HepG2 (cell line): Measurements from ENCODE around the gene LMAN1L. TPM values are rescaled to one million over a fixed set of nuclear protein-coding genes. Genes with fewer than 3 reads are reported as not detected.

ENCODE experiments used
- ATAC-seq: fragments of 200-7000 bp; cut with Tn5 transposase; 3 replicates; pipeline ENCODE4 v1.9.1; 2020; ENCODE audit warnings: mild to moderate bottlenecking, moderate library complexity
- BruUV-seq: library from RNA; stranded (reverse); fragments of 400-500 nt; replicated peaks from 2 replicates; lab custom pipeline; 2021; lab: Mats Ljungman, UMichigan
- CTCF ChIA-PET: fragments of 300-600 bp; formaldehyde crosslinking; extraction: SDS; loops from one replicate; lab custom pipeline; 2021; ENCODE audit warnings: low total read pairs, inconsistent platforms, low intra/inter-chr PET ratio; lab: Yijun Ruan, JAX
- POLR2A ChIA-PET: fragments of 350-600 bp; sonication (Branson Sonifier 250); formaldehyde crosslinking; loops from one replicate; lab custom pipeline; 2020; ENCODE audit warnings: antibody characterized with exemption, inconsistent platforms; lab: Yijun Ruan, JAX
- DNase-seq: peaks from one replicate; pipeline ENCODE4 v3.0.0-alpha.2; 2015; ENCODE audit warnings: low spot score
- FAIRE-seq: peaks from 3 replicates; lab custom pipeline; 2011; peaks lifted over from hg19 to GRCh38; lab: Jason Lieb, UNC
- H2AFZ ChIP-seq: one replicate; pipeline ENCODE4 v1.6.1; 2011; ENCODE audit warnings: low read length, inconsistent platforms
- H3K27ac ChIP-seq: fragments of 300-600 bp; 3 replicates; pipeline ENCODE4 v1.8.0; 2011; ENCODE audit warnings: mixed run types, mild to moderate bottlenecking, mixed read lengths, low read length, inconsistent platforms; ENCODE audit not compliant: insufficient read depth; ENCODE audit errors: extremely low read length
- H3K27me3 ChIP-seq, 2 experiments: fragments of 200-600 bp in 1 of 2; 2 replicates in 1 of 2; 3 replicates in 1 of 2; pipeline versions ENCODE4 v1.6.0 to v1.8.0; 2011; ENCODE audit warnings: low read length in 2 of 2, mild to moderate bottlenecking in 2 of 2, moderate library complexity in 2 of 2, inconsistent platforms in 1 of 2; ENCODE audit not compliant: insufficient read depth in 2 of 2, control insufficient read depth in 1 of 2
- H3K36me3 ChIP-seq, 2 experiments: fragments of 200-600 bp in 1 of 2; replicated peaks in 1 of 2; 2 replicates in 1 of 2; 3 replicates in 1 of 2; pipeline versions ENCODE4 v1.5.1 to v1.8.0; 2011; ENCODE audit warnings: low read length in 2 of 2, inconsistent platforms in 1 of 2; ENCODE audit not compliant: insufficient read depth in 2 of 2, control insufficient read depth in 1 of 2
- H3K4me1 ChIP-seq: 2 replicates; pipeline ENCODE4 v1.5.1; 2012; ENCODE audit warnings: low read length, inconsistent platforms; ENCODE audit not compliant: insufficient read depth
- H3K4me2 ChIP-seq: 2 replicates; pipeline ENCODE4 v1.6.0; 2011; ENCODE audit warnings: low read depth, low read length, inconsistent platforms
- H3K4me3 ChIP-seq, 3 experiments: fragments of 200-600 bp in 1 of 3; sonication (generic), shearing (Covaris generic) in 1 of 3; replicated peaks in 1 of 3; 2 replicates each; pipeline ENCODE4 v1.5.1; 2011 to 2016; ENCODE audit warnings: low read length in 3 of 3, inconsistent platforms in 2 of 3, low read depth in 2 of 3, mild to moderate bottlenecking in 2 of 3, control low read depth in 1 of 3, mixed read lengths in 1 of 3; ENCODE audit not compliant: insufficient read depth in 1 of 3
- H3K79me2 ChIP-seq: one replicate; pipeline ENCODE4 v1.6.1; 2011; ENCODE audit warnings: low read length, inconsistent platforms; ENCODE audit not compliant: insufficient read depth
- H3K9ac ChIP-seq: 2 replicates; pipeline ENCODE4 v1.6.0; 2011; ENCODE audit warnings: mild to moderate bottlenecking, low read depth, low read length, inconsistent platforms; ENCODE audit not compliant: insufficient read depth
- H3K9me3 ChIP-seq: 2 replicates; pipeline ENCODE4 v1.5.1; 2012; ENCODE audit warnings: mild to moderate bottlenecking, low read length
- H4K20me1 ChIP-seq: 2 replicates; pipeline ENCODE4 v1.6.0; 2011; ENCODE audit warnings: inconsistent platforms, mild to moderate bottlenecking, low read length, moderate library complexity; ENCODE audit not compliant: insufficient read depth
- AGO2 ChIP-seq: fragments of 200-400 bp; formaldehyde crosslinking; optimal IDR thresholded peaks from 2 replicates; pipeline ENCODE3; 2017; ENCODE audit warnings: mild to moderate bottlenecking, low read depth, low read length, moderate library complexity
- ATF7 ChIP-seq, 2 experiments: fragments of 450-650 bp in 1 of 2; sonication (generic) in 1 of 2; formaldehyde crosslinking in 1 of 2; IDR thresholded peaks; 2 replicates each; pipeline versions ENCODE4 v1.4.0 to v1.6.1; 2016 to 2020; ENCODE audit warnings: antibody characterized with exemption in 1 of 2, mild to moderate bottlenecking in 1 of 2, missing genetic modification reagents in 1 of 2
- GATA4 ChIP-seq: sonication (generic); IDR thresholded peaks from 2 replicates; pipeline ENCODE4 v1.6.1; 2016; ENCODE audit warnings: antibody characterized with exemption, low read depth, borderline replicate concordance
- KDM2A ChIP-seq: sonication (generic); formaldehyde crosslinking; IDR thresholded peaks from 2 replicates; pipeline ENCODE4 v1.4.0; 2020; ENCODE audit warnings: low read depth, missing genetic modification reagents, borderline replicate concordance
- ONECUT2 ChIP-seq: sonication (generic); formaldehyde crosslinking; IDR thresholded peaks from 2 replicates; pipeline ENCODE4 v1.4.0; 2020; ENCODE audit warnings: missing genetic modification reagents
- PRPF4 ChIP-seq: fragments of 200-400 bp; formaldehyde crosslinking; IDR thresholded peaks from 2 replicates; pipeline ENCODE4 v1.6.1; 2016; ENCODE audit warnings: low read length, low read depth; ENCODE audit not compliant: poor library complexity, severe bottlenecking
- ZKSCAN8 ChIP-seq: IDR thresholded peaks from 2 replicates; pipeline ENCODE4 v1.6.1; 2016; ENCODE audit warnings: borderline replicate concordance, missing genetic modification reagents, missing compliant biosample characterization
- ZNF891 ChIP-seq: sonication (generic); formaldehyde crosslinking; IDR thresholded peaks from 2 replicates; pipeline ENCODE4 v1.5.0; 2020; ENCODE audit warnings: mild to moderate bottlenecking, missing genetic modification reagents
- WGBS: methylation state at CpG from one replicate; pipeline ENCODE4 v1.1.6; 2017; ENCODE audit warnings: low lambda C conversion rate; 5-methylcytosine and 5-hydroxymethylcytosine counted together
- in situ Hi-C: cut with HindIII; loops from 2 replicates; pipeline ENCODE4 v1.10.0; 2017; ENCODE audit warnings: low pct_unique_long_range_greater_than_20kb; ENCODE audit not compliant: extremely low pct_ligation_motif_present
- intact Hi-C: fragments of 100-400 bp; cut with micrococcal nuclease; formaldehyde crosslinking; loops from one replicate; pipeline ENCODE4 v1.10.0; 2022; ENCODE audit not compliant: unreplicated experiment
- polyA plus RNA-seq, 8 experiments: library from polyadenylated mRNA; depleted of rRNA in 3 of 8; stranded (reverse) in 7 of 8; unstranded in 1 of 8; fragments of >200 nt; fragmentation: Illumina TruSeq in 4 of 8; extraction: Trizol in 4 of 8; gene quantifications; 2 replicates each; pipeline versions ENCODE4 v1.2.1 to v1.2.3, GENCODE V29; 2011 to 2016; ENCODE audit warnings: low read depth in 4 of 8, missing spikeins in 1 of 8, mixed read lengths in 1 of 8; ENCODE audit not compliant: insufficient read depth in 1 of 8
- total RNA-seq, 5 experiments: library from RNA; depleted of rRNA; stranded (reverse); fragments of >200 nt; fragmentation: Illumina TruSeq; extraction: Trizol; gene quantifications; 2 replicates each; pipeline ENCODE4 v1.2.3, GENCODE V29; 2016; ENCODE audit warnings: low read depth in 1 of 5
- TF ChIP-seq, protein P1 (sequence below): IDR thresholded peaks from 2 replicates; pipeline ENCODE4 v1.6.1; 2016; ENCODE audit warnings: missing biosample characterization, missing genetic modification reagents, low read depth
- TF ChIP-seq, protein P2 (sequence below): IDR thresholded peaks from 2 replicates; pipeline ENCODE4 v1.6.1; 2016; ENCODE audit warnings: mild to moderate bottlenecking

Gene LMAN1L
- total and polyA plus RNA-seq, 2 of the 13 experiments (the other 11 are each of a cell fraction or from before 2014, with no cell fraction given): not detected

DNA sequence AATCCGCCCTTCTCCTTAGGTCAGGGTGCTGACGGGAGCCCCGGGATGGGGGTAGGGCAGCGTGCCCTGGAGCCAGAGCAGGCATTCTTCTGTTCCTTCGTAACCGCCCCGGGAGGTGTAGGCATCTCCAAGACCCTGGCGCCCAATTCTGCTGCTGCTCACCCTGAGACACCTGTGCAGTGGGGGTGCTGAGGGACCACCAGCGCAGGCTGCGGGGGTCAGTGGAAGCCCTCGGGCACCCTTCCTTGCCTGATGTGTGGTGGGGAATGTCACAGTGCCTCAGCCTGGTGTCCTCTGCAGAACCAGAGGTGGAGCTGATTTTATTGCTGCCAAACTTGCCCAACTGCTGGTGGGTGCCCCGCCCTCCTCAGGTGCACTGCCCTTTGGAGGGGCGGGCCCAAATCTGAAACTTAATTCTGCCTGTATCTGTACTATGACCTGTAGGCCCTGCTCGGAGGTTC, 23.4 kb upstream of the LMAN1L start:
- in situ Hi-C loops: loop anchor here (10.0 kb wide), 1 partner anchor 244 kb away; the partner anchor contains the start of gene ARID3B
- Histone ChIP-seq H3K4me2 (no peak overlapping the region), H3K27ac (no peak overlapping the region), H2AFZ (no peak overlapping the region), H3K4me1 (peaks cover 36% of the 10 kb centered on the region), H3K4me3 (no peak overlapping the region), H3K36me3 (peaks cover 8 to 28% of the 10 kb centered on the region in 2 experiments; a peak in 4 of 5 replicates), H3K9ac (no peak overlapping the region), H3K9me3 (no peaks in the 10 kb centered on the region), H3K79me2 (peaks cover 50% of the 10 kb centered on the region), H4K20me1 (peaks cover 27% of the 10 kb centered on the region; the same call in 1 of the 2 replicates), H3K27me3 (no peaks in the 10 kb centered on the region)
- WGBS: 95% methylated on average over 12 of the region's 14 CpGs
- BruUV-seq: no TSS peak
- intact Hi-C loops: no loop called here
- TF ChIP-seq ATF7 (IDR thresholded peaks at IDR 0.05) (no peak), ATF7 (CRISPR knock-in tag; IDR thresholded peaks at IDR 0.05) (no peak), AGO2 (peak; percentile 27)
- no peak for FAIRE-seq
- ChIA-PET POLR2A (interaction anchor here (1.7 kb wide), 1 partner anchor 9 kb away, joined by 3 read pairs; no protein-coding TSS in a partner anchor), CTCF (no interaction called here)
- no peak for ATAC-seq
- no peak for DNase-seq

DNA sequence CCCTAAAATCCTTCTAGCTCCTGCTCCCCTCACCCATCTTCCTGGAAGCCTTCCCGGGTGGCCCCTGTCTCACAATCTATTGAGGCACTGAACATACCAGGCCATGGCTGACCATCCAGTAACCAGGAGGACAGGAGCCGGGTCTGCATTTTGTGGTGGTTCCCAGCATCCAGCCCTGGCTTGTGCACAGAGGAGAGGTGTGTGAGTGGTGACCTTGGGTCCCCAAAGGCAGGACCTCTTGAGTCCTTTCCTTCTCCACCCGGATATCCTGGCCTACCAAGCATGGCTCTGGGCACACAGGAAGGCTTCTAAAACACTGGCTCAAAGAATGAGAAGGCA, 22.9 kb upstream of the LMAN1L start:
- BruUV-seq: no TSS peak
- Histone ChIP-seq H3K27me3 (no peaks in the 10 kb centered on the region), H3K4me2 (no peak overlapping the region), H3K9ac (no peak overlapping the region), H3K9me3 (no peaks in the 10 kb centered on the region), H3K36me3 (peaks cover 8 to 28% of the 10 kb centered on the region in 2 experiments; a peak in 4 of 5 replicates), H3K27ac (no peak overlapping the region), H3K4me3 (no peak overlapping the region), H3K79me2 (peaks cover 45% of the 10 kb centered on the region), H4K20me1 (peaks cover 27% of the 10 kb centered on the region; the same call in 1 of the 2 replicates), H3K4me1 (peaks cover 31% of the 10 kb centered on the region), H2AFZ (no peak overlapping the region)
- DNase-seq (no peak), FAIRE-seq (no peak), ATAC-seq (no peak)
- in situ Hi-C loops (loop anchor here (10.0 kb wide), 1 partner anchor 245 kb away; the partner anchor contains the start of gene ARID3B), intact Hi-C loops (no loop called here)
- 78% methylated on average over 3 of the region's 3 CpGs for WGBS
- CTCF ChIA-PET: no interaction called here
- POLR2A ChIA-PET: interaction anchor here (1.7 kb wide), 1 partner anchor 10 kb away, joined by 3 read pairs; no protein-coding TSS in a partner anchor
- TF ChIP-seq GATA4 (no peak), PRPF4 (no peak), ZNF891 (CRISPR knock-in tag) (no peak), ZKSCAN8 (CRISPR knock-in tag) (no peak), KDM2A (CRISPR knock-in tag) (no peak), ONECUT2 (CRISPR knock-in tag) (no peak)
- TF ChIP-seq, protein P1, sequence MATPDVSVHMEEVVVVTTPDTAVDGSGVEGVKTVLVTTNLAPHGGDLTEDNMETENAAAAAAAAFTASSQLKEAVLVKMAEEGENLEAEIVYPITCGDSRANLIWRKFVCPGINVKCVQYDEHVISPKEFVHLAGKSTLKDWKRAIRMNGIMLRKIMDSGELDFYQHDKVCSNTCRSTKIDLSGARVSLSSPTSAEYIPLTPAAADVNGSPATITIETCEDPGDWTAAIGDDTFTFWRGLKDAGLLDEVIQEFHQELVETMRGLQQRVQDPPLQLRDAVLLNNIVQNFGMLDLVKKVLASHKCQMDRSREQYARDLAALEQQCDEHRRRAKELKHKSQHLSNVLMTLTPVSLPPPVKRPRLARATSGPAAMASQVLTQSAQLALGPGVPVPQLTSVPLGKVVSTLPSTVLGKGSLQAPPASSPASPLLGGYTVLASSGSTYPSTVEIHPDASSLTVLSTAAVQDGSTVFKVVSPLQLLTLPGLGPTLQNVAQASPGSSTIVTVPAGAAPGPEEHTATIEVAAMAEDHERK (CRISPR knock-in tag): no peak
- TF ChIP-seq, protein P2, sequence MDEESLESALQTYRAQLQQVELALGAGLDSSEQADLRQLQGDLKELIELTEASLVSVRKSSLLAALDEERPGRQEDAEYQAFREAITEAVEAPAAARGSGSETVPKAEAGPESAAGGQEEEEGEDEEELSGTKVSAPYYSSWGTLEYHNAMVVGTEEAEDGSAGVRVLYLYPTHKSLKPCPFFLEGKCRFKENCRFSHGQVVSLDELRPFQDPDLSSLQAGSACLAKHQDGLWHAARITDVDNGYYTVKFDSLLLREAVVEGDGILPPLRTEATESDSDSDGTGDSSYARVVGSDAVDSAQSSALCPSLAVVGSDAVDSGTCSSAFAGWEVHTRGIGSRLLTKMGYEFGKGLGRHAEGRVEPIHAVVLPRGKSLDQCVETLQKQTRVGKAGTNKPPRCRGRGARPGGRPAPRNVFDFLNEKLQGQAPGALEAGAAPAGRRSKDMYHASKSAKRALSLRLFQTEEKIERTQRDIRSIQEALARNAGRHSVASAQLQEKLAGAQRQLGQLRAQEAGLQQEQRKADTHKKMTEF (CRISPR knock-in tag): no peak
